Stimulated activated CD8-positive, alpha-beta memory T cell treated with anti-CD3 and anti-CD28 coated beads, Interleukin-2, amount 100 ng/mL, for 1 hour (primary cell): ENCODE measurements around the gene KIF5C.
A peak's percentile ranks its signal among the peaks of the same experiment; 100 is the strongest.
"Not testable (repeated sequence)": the region's sequence is repeated elsewhere in the genome, so short reads cannot be mapped to it uniquely, and the experiment has no call there.

Experiments
- DNase-seq, 2 donors: peaks; one replicate each; pipeline ENCODE4 v3.0.0-alpha.2; 2020; ENCODE audit warnings: low read depth in 2 of 2

Gene KIF5C

GRCh38 chr2:148874868-148875341, at the start of gene KIF5C:
Gene KIF5C (plus strand): TSS chr2:148875227. CDS start chr2:148875618, 391 bp downstream.
- peak; percentile 73 to 81 for DNase-seq

DNA sequence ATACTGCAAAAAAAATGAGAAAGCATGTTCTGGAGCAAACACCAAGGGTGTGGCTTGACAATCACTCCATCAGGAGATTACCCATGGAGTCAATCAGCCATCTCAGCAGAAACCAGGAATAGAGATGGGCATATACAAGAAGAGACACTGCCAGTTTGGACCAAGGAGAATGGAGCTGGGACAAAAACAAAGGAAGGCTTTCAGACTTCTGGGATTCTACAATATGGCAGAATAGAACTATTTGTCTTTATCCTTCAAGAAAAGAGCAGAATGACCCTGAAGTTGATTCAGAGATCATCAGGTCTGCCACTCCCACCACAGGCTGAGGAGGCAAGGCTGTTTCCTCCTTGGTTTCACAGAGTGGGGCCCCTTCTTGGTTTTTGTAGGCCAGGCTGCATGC, 48.2 kb upstream of the KIF5C start:
- no peak for DNase-seq

GRCh38 chr2:148828941-148829340, 46.1 kb upstream of the KIF5C start:
- no peak for DNase-seq

DNA sequence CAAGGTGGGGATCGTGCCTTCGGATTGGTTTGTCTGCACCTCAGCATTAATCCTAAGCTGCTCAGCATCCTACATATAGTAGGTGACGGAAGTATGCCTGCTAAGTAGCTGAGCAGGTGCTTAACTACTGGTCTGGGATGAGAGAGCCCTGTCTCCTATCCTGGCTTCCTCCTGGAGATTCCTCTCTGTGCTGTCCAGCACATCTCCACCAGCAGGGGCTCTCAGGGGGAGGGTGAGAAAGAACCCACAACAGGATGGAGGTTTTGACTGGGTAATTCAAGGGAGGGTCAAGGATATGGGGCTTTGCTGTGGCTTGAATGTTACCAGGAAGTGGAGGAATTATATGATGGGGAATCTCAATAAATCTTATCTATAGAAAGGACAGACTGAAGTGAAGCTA, 45.4 kb upstream of the KIF5C start:
- DNase-seq: no peak

DNA sequence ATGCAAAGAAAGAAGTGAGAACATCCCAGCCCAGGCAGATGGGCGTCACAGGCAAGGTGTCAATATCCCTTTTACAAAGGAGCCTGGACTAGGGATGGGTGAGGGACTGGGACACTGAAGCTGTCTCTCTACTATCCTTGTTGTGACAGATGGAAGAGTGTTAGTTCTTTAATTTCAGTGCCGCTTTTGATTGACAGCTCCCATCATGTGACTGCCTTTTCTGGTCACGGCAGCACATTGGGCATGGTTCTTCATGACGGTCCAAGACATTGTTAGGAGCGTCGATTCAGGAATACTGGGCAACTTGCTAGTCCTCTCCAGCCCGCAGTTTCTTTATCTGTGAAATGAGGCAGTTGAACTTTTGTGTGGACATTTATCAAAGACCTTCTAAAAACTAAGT, 42.4 kb upstream of the KIF5C start:
- no peak for DNase-seq

GRCh38 chr2:148842050-148842449, 33.0 kb upstream of the KIF5C start:
- no peak for DNase-seq

DNA sequence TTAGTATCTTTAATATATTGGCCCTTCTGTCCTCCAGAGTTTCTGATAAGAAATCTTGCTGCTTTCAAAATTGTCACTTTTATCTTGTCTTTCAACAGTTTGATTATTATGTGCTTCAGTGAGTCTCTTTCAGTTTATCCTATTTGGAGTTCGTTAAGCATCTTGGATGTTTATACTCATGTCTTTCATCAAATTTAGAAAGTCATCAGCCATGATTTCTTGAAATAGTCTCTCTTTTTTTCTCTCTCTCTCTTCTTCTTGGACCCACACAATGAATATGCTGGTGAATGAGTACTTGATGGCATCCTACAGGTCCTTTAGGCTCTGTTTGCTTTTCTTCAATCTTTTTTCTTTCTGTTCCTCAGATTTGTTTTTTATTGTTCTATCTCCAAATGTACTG, 26.9 kb upstream of the KIF5C start:
- no peak for DNase-seq

GRCh38 chr2:148853458-148853857, 21.6 kb upstream of the KIF5C start:
- no peak for DNase-seq

GRCh38 chr2:148860037-148860436, 15.0 kb upstream of the KIF5C start:
- DNase-seq: no peak

- no peak for DNase-seq
Observed at GRCh38 chr2:148861367-148861766, 13.7 kb upstream of the KIF5C start.

DNA sequence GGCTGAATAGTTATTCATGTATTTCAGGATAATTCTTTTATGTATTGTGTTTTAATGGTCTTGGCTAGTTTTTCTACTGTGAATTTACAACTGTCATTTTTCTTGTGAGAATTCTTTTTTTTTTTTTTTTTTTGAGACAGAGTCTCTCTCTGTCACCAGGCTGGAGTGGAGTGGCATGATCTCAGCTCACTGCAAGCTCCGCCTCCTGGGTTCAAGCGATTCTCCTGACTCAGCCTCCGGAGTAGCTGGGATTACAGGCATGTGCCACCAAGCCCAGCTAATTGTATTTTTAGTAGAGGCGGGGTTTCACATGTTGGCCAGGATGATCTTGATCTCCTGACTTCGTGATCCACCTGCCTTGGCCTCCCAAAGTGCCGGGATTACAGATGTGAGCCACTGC, 12.5 kb upstream of the KIF5C start:
- not testable (repeated sequence) for DNase-seq

- DNase-seq: no peak
Observed at GRCh38 chr2:148865512-148865911, 9.5 kb upstream of the KIF5C start.

DNA sequence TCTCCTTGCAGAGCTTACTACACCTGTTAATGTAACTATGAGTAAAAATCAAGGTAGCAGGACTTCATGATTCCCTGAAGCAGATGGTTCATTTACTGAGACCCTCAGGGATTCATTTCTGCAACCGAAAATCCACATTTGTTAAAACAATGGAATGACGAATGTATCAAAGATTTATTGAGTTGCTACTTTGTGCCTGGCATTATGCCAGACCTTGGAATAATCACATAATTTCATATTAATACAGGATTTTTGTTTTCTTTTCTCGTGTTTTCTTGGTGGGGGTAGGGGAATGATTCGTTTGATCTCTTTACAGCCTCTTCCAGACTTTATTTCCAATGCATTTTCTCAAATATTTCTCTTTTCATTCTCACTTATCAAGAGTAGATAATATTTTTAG, 8.9 kb upstream of the KIF5C start:
- no peak for DNase-seq

GRCh38 chr2:148867079-148867769, 7.8 kb upstream of the KIF5C start:
- no peak for DNase-seq

DNA sequence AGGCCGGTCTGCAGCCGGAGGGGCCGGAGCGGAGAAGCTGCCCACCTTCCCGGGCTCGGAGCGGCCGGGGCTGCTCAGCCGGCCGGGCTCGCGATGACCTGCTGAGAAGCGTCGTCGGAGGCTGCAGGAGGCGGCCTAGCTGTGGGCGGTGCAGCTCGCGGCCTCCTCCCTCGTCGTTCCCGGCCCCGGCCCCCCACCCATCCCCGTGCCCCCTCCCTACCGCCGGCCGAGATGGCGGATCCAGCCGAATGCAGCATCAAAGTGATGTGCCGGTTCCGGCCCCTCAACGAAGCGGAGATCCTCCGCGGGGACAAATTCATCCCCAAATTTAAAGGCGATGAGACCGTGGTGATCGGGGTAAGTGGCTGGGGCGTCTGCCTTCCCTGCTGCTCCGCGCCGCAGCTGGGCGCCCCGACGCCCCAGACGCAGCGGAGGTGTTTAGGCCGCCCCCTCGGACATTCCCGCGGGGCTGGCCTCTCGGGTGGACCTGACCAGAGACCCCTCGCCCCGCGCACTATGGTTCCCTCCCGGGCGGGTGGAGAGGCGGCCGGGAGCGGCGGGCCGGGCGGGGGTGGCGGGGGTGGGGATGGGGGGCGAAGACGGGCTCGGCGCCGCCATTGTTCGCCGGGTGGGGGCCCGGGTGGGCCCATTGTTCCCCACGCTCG, 492 bp downstream of the KIF5C start:
- DNase-seq: no peak

GRCh38 chr2:148876202-148876594, 1.2 kb downstream of the KIF5C start:
- no peak for DNase-seq

DNA sequence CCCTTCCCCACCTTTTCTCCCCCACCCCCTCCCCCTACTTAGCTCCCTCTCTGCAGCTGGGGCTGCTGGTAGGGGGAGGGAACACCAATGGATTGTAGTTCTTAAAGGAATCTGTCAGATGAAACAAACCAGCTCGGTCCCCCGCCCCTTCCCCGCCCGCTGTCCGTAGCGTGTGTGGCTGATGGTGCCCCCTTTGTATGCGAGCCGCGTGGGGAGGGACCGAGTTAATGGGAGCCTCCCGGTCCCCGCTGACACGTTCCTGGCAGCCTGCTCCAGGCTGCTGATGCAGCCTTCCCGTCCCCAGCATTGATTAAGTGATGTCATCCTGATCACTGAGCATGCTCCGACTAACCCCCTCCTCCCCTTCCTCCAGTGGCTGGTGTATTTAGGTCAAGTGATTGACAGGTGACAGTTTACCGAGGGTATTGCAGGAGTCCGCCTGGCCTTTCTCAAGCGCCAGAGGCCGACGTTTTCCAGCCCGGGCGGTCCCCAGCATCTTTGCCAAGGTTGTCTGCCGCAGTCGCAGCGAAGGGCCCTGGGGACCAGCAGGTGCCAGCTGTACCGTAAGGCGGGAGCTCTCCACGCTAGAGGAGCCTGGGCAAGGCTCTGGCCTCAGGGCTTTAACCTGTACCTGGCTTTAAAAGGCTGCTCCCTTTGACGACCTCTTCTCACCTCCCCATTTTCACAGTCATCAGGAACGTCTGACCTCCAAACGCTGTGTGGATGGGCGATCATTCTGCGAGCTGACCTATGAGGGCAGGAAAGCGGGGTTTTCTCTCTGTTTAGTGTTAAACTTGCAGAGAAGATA, 1.8 kb downstream of the KIF5C start:
- no peak for DNase-seq

- DNase-seq: no peak
Observed at GRCh38 chr2:148877403-148877740, 2.3 kb downstream of the KIF5C start.

DNA sequence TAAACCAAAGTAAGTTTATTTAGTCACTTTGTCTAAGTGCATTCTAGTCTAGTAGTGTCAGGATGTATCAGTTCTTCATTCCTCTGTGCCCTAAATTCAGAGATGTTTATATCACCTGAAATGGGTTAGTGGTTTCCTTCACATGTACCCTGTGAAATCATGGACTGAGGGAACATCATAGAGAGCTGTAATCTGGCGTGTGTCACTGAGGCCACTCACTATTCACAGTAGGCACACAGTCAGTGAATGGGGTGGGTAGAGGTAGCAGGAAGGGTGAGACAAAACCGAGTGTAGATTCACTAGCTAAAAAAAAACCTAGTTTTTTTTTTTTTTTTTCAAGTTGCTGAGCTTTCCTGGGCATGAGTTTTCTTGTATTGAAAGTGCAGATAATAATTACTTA, 5.6 kb downstream of the KIF5C start:
- no peak for DNase-seq

DNA sequence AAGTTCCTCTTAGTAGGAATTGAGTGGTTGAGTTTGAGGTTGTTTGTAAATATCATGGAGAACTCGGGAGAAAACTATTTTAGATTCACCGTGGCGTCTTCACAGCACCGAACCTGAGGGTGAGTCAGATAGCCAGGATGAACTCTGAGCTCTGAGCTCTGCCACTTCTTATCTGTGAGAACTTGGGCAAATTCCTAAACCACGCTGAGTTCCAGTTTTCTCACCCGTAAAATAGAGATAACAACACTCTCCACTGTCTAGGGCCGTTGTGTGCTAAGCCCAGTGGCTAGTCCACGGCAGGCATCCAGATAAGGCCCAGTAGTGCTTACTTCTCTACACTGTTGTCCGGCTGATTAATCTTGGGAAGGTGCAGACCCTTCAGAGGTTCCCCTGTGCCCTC, 7.0 kb downstream of the KIF5C start:
- no peak for DNase-seq

GRCh38 chr2:148885209-148885608, 10.2 kb downstream of the KIF5C start:
- DNase-seq: no peak

DNA sequence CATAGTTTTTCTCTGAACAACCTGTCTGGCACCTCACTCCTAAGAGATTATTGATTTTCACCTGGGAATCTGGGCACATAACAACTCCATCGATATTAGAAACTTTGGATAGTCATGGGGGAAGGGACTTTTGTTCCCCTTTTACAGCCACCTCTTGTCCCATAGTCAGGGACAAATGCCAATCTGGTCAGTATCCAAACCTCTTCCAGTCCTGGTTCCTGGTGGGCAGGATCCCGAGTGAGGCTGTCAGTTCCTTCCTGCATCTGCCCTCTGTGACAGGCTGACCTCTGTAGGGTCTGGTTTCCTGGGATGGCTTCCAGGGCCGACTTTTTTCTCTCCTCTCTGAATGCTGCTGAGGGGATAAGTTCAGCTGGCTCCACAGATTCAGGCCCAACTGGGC, 11.0 kb downstream of the KIF5C start:
- DNase-seq: no peak
